GM23338 (cell line): ENCODE results near the gene CYB5R3. TPM values are rescaled to one million over a fixed set of nuclear protein-coding genes. Genes with fewer than 3 reads are reported as not detected.

Experiments used
- ATAC-seq: fragments of 200-7000 bp; cut with Tn5 transposase; 3 replicates; pipeline ENCODE4 v1.9.1; 2020
- DNase-seq: peaks from one replicate; pipeline ENCODE4 v3.0.0-alpha.2; 2015; ENCODE audit warnings: low spot score
- H2AFZ ChIP-seq: fragments of 200-600 bp; sonication (generic); 2 replicates; pipeline ENCODE4 v1.8.0; 2016; ENCODE audit warnings: antibody characterized with exemption, mild to moderate bottlenecking, moderate library complexity
- H3F3A ChIP-seq: fragments of 200-600 bp; sonication (generic); replicated peaks from 2 replicates; pipeline ENCODE4 v1.8.0; 2017; ENCODE audit warnings: antibody characterized with exemption, mixed run types, low read depth
- H3K27ac ChIP-seq: fragments of 200-600 bp; sonication (generic); 2 replicates; pipeline ENCODE4 v1.6.1; 2016; ENCODE audit warnings: low read depth
- H3K27me3 ChIP-seq: fragments of 200-600 bp; sonication (generic); 2 replicates; pipeline ENCODE4 v1.8.0; 2016; ENCODE audit warnings: mild to moderate bottlenecking, mixed run types, moderate library complexity; ENCODE audit not compliant: insufficient read depth
- H3K36me3 ChIP-seq: fragments of 200-600 bp; sonication (generic); 2 replicates; pipeline ENCODE4 v1.8.0; 2016; ENCODE audit warnings: mild to moderate bottlenecking; ENCODE audit not compliant: insufficient read depth
- H3K4me1 ChIP-seq: fragments of 200-600 bp; sonication (generic); 2 replicates; pipeline ENCODE4 v1.8.0; 2016; ENCODE audit warnings: mild to moderate bottlenecking, moderate library complexity; ENCODE audit not compliant: insufficient read depth
- H3K4me2 ChIP-seq: fragments of 200-600 bp; sonication (generic); 2 replicates; pipeline ENCODE4 v1.7.1; 2017; ENCODE audit warnings: mixed run types
- H3K4me3 ChIP-seq: fragments of 200-600 bp; sonication (generic); 2 replicates; pipeline ENCODE4 v1.6.1; 2016; ENCODE audit warnings: mixed run types
- H3K79me2 ChIP-seq: fragments of 200-600 bp; sonication (generic); replicated peaks from 2 replicates; pipeline ENCODE4 v1.8.0; 2017; ENCODE audit warnings: mild to moderate bottlenecking; ENCODE audit not compliant: insufficient read depth
- H3K9me2 ChIP-seq: fragments of 200-600 bp; sonication (generic); 2 replicates; pipeline ENCODE4 v1.8.0; 2017; ENCODE audit not compliant: insufficient read depth
- H4K20me1 ChIP-seq: fragments of 200-600 bp; sonication (generic); replicated peaks from 2 replicates; pipeline ENCODE4 v1.8.0; 2017; ENCODE audit warnings: mild to moderate bottlenecking; ENCODE audit not compliant: insufficient read depth
- H3K27ac Mint-ChIP-seq: 2 replicates; pipeline ENCODE4 v1.8.0; 2020; ENCODE audit warnings: inconsistent platforms, mild to moderate bottlenecking, moderate library complexity, mixed read lengths
- H3K27me3 Mint-ChIP-seq: 3 replicates; pipeline ENCODE4 v1.8.0; 2022; ENCODE audit warnings: low read depth, mild to moderate bottlenecking, moderate library complexity, mixed read lengths, inconsistent platforms; ENCODE audit not compliant: insufficient read depth, poor library complexity
- H3K36me3 Mint-ChIP-seq: 3 replicates; pipeline ENCODE4 v1.8.0; 2021; ENCODE audit warnings: low read depth, mild to moderate bottlenecking, inconsistent platforms, moderate library complexity, mixed read lengths
- H3K4me1 Mint-ChIP-seq: 3 replicates; pipeline ENCODE4 v1.8.0; 2020; ENCODE audit warnings: mild to moderate bottlenecking, inconsistent platforms, mixed read lengths
- H3K4me3 Mint-ChIP-seq: 3 replicates; pipeline ENCODE4 v1.8.0; 2021; ENCODE audit warnings: moderate library complexity, mild to moderate bottlenecking, inconsistent platforms, mixed read lengths
- H3K9me3 Mint-ChIP-seq: 3 replicates; pipeline ENCODE4 v1.8.0; 2020; ENCODE audit warnings: moderate library complexity, mild to moderate bottlenecking, inconsistent platforms, mixed read lengths
- CTCF ChIP-seq, 2 experiments: fragments of 200-600 bp in 1 of 2; sonication (generic) in 1 of 2; conservative IDR thresholded peaks; 2 replicates each; pipeline versions ENCODE4 v1.5.1 to v1.6.1; 2016 to 2017; ENCODE audit warnings: antibody characterized with exemption in 2 of 2, low read depth in 2 of 2, mild to moderate bottlenecking in 2 of 2, moderate library complexity in 1 of 2
- EZH2 ChIP-seq: fragments of 200-600 bp; sonication (generic); IDR thresholded peaks from one replicate; pipeline ENCODE4 v1.8.0; 2017; ENCODE audit warnings: antibody characterized with exemption, mild to moderate bottlenecking, low read depth; ENCODE audit not compliant: unreplicated experiment
- JUNB ChIP-seq: IDR thresholded peaks from one replicate; pipeline ENCODE4 v1.6.1; 2016; ENCODE audit warnings: antibody characterized with exemption; ENCODE audit not compliant: unreplicated experiment
- NANOG ChIP-seq: IDR thresholded peaks from 2 replicates; pipeline ENCODE4 v1.6.1; 2016; ENCODE audit warnings: antibody characterized with exemption, borderline replicate concordance
- REST ChIP-seq: IDR thresholded peaks from one replicate; pipeline ENCODE4 v1.6.1; 2018; ENCODE audit warnings: antibody characterized with exemption; ENCODE audit not compliant: unreplicated experiment
- STAT1 ChIP-seq: IDR thresholded peaks from one replicate; pipeline ENCODE4 v1.6.1; 2016; ENCODE audit warnings: antibody characterized with exemption; ENCODE audit not compliant: unreplicated experiment
- ZNF114 ChIP-seq: fragments of 250-450 bp; sonication (Bioruptor Pico); IDR thresholded peaks from 2 replicates; pipeline ENCODE4 v1.5.0; 2020; ENCODE audit warnings: mild to moderate bottlenecking, moderate library complexity
- ZNF331 ChIP-seq: fragments of 250-450 bp; sonication (Bioruptor Pico); IDR thresholded peaks from 2 replicates; pipeline ENCODE4 v1.5.0; 2020; ENCODE audit warnings: low read depth, mild to moderate bottlenecking, moderate library complexity
- ZNF462 ChIP-seq: fragments of 250-450 bp; sonication (Bioruptor Pico); IDR thresholded peaks from 2 replicates; pipeline ENCODE4 v1.5.0; 2020; ENCODE audit warnings: mild to moderate bottlenecking, moderate library complexity
- polyA plus RNA-seq: library from polyadenylated mRNA; unstranded; fragments of >200 nt; fragmentation: Nextera tagmentation; extraction: Ambion mirVana; gene quantifications from 2 replicates; pipeline ENCODE4 v1.2.1, GENCODE V29; 2016
- total RNA-seq: library from RNA; depleted of rRNA; stranded (reverse); fragments of >200 nt; shearing (Covaris generic); gene quantifications from 2 replicates; pipeline ENCODE4 v1.2.3, GENCODE V29; 2014

Gene CYB5R3
- total and polyA plus RNA-seq, 2 experiments from 2014 or later = 76.2 to 76.9 TPM

- TF ChIP-seq ZNF114 (CRISPR knock-in tag) (no peak), NANOG (no peak), STAT1 (no peak), JUNB (no peak), EZH2 (no peak), ZNF331 (CRISPR knock-in tag) (no peak)
Observed at GRCh38 chr22:42626431-42626830, 22.8 kb downstream of the CYB5R3 start (continued).

- Mint-ChIP-seq H3K4me1 (peaks cover 5% of the 10 kb centered on the region; the same call in 2 of the 3 replicates), H3K27me3 (peaks cover 16% of the 10 kb centered on the region), H3K9me3 (no peaks in the 10 kb centered on the region), H3K4me3 (no peak overlapping the region), H3K36me3 (peaks cover 16% of the 10 kb centered on the region), H3K27ac (no peak overlapping the region)
- H3K9me2 ChIP-seq = no peaks in the 10 kb centered on the region
- peaks cover 2% of the 10 kb centered on the region; the same call in 1 of the 2 replicates for H3K36me3 ChIP-seq
- TF ChIP-seq CTCF (conservative IDR thresholded peaks at IDR 0.05; ENCODE audit: low read depth in 2 of 2) = no peak
- TF ChIP-seq REST = no peak
- no peak for TF ChIP-seq ZNF331 (CRISPR knock-in tag)
- no peak for TF ChIP-seq EZH2
- TF ChIP-seq ZNF462 (CRISPR knock-in tag) = no peak
- no peak for TF ChIP-seq ZNF114 (CRISPR knock-in tag)
- H3K27ac ChIP-seq = no peak overlapping the region
- no peaks in the 10 kb centered on the region for H3K79me2 ChIP-seq
- 0 out of 2 replicates have a peak, but pooled peaks cover 8% of the 10 kb centered on the region for H4K20me1 ChIP-seq
- no peaks in the 10 kb centered on the region for H3F3A ChIP-seq
- no peak overlapping the region for H3K4me3 ChIP-seq
- no peak for DNase-seq
- ATAC-seq = no peak
- H2AFZ ChIP-seq = no peak overlapping the region
- H3K4me1 ChIP-seq = no peaks in the 10 kb centered on the region
- H3K4me2 ChIP-seq = no peak overlapping the region
- no peaks in the 10 kb centered on the region for H3K27me3 ChIP-seq
Observed at GRCh38 chr22:42625416-42625815, 23.8 kb downstream of the CYB5R3 start.
